ENCODE data around the gene SMIM14. TPM values are rescaled to one million over a fixed set of nuclear protein-coding genes. Genes with fewer than 3 reads are reported as not detected.

SMIM14 gene
- total and polyA plus RNA-seq, 9 of the 15 experiments (the other 6 are each of a cell fraction or from before 2014, with no cell fraction given) = 0.98 to 3.7 (median 2.2) TPM

DNA sequence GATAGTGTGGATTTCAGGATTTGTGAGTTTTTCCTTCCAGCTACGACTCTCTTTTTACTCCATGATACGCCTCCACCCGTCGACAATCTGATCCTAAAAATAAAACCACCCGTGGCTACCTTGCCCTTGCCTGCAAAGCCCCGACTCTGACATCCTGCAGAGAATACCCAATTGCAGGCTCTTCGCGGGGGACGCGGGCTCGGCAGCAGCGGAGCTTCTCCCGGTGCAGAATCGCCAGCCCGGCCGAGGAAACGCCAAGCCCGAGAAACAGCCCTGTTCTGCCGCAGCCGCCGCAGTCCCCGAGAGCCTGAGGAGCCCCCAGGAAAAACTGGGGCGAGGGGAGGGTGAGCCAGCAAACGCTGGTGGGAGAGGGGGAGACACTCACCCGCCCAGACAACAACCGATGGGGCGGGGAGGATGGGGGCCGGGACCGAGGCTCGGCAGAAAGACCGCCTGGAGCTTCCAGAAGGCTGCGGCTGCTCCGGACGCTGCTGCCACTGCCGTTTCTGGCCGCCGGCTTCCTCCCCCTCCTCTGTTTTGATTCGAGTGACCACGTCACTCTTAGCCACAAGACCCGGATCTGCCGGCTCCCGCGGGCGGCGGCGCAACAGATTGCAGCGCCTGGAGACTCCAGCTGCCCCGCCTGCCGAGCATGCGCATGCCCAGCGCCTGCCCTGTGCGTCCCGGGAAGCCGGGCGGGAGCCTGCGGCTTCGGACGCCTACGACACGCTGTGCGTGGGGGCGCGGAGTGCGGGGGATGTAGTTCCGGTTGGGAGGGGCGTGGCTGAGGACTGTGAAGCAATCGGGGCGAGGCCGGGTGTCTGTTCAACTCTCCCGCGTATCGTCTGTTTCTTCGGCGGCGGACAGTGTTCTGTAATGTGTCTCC lies at the start of gene SMIM14 (continued):
- peak; percentile 68 for TF ChIP-seq TAF9B (IDR thresholded peaks at IDR 0.05; ENCODE audit: partially characterized antibody)
- TF ChIP-seq, protein P1, sequence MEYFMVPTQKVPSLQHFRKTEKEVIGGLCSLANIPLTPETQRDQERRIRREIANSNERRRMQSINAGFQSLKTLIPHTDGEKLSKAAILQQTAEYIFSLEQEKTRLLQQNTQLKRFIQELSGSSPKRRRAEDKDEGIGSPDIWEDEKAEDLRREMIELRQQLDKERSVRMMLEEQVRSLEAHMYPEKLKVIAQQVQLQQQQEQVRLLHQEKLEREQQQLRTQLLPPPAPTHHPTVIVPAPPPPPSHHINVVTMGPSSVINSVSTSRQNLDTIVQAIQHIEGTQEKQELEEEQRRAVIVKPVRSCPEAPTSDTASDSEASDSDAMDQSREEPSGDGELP (CRISPR knock-in tag; IDR thresholded peaks at IDR 0.05; ENCODE audit: borderline replicate concordance) = peak; percentile 96
- peak; percentile 58 for TF ChIP-seq HNRNPLL (IDR thresholded peaks at IDR 0.05; ENCODE audit: low read depth, low read length, poor library complexity, severe bottlenecking)
- TF ChIP-seq RUNX1 (IDR thresholded peaks at IDR 0.05; ENCODE audit: low read depth) = no peak
- TF ChIP-seq ZNF253 (CRISPR knock-in tag; conservative IDR thresholded peaks at IDR 0.05) = no peak
- TF ChIP-seq ZNF174 (CRISPR knock-in tag; IDR thresholded peaks at IDR 0.05) = no peak
- no peak for TF ChIP-seq ZNF764 (CRISPR knock-in tag; IDR thresholded peaks at IDR 0.05; ENCODE audit: low read depth)
- no peak for TF ChIP-seq HMG20A (CRISPR knock-in tag; conservative IDR thresholded peaks at IDR 0.05)
- peak; percentile 85 for TF ChIP-seq SP1 (CRISPR knock-in tag; IDR thresholded peaks at IDR 0.05)
- no peak for TF ChIP-seq ERF (CRISPR knock-in tag; IDR thresholded peaks at IDR 0.05)
- TF ChIP-seq, protein P2, sequence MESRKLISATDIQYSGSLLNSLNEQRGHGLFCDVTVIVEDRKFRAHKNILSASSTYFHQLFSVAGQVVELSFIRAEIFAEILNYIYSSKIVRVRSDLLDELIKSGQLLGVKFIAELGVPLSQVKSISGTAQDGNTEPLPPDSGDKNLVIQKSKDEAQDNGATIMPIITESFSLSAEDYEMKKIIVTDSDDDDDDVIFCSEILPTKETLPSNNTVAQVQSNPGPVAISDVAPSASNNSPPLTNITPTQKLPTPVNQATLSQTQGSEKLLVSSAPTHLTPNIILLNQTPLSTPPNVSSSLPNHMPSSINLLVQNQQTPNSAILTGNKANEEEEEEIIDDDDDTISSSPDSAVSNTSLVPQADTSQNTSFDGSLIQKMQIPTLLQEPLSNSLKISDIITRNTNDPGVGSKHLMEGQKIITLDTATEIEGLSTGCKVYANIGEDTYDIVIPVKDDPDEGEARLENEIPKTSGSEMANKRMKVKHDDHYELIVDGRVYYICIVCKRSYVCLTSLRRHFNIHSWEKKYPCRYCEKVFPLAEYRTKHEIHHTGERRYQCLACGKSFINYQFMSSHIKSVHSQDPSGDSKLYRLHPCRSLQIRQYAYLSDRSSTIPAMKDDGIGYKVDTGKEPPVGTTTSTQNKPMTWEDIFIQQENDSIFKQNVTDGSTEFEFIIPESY (CRISPR knock-in tag; IDR thresholded peaks at IDR 0.05) = peak; percentile 30; the same call in 1 of the 2 replicates
- TF ChIP-seq ZNF445 (CRISPR knock-in tag; IDR thresholded peaks at IDR 0.05; ENCODE audit: low read depth) = no peak
- peak; percentile 22; the same call in 1 of the 2 replicates for TF ChIP-seq ZBTB1 (CRISPR knock-in tag; IDR thresholded peaks at IDR 0.05; ENCODE audit: borderline replicate concordance, low read depth)
- no peak for TF ChIP-seq ZNF507 (tag; conservative IDR thresholded peaks at IDR 0.05)
- TF ChIP-seq, protein P3, sequence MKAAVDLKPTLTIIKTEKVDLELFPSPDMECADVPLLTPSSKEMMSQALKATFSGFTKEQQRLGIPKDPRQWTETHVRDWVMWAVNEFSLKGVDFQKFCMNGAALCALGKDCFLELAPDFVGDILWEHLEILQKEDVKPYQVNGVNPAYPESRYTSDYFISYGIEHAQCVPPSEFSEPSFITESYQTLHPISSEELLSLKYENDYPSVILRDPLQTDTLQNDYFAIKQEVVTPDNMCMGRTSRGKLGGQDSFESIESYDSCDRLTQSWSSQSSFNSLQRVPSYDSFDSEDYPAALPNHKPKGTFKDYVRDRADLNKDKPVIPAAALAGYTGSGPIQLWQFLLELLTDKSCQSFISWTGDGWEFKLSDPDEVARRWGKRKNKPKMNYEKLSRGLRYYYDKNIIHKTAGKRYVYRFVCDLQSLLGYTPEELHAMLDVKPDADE (conservative IDR thresholded peaks at IDR 0.05; ENCODE audit: control insufficient read depth, low read depth, low read length) = peak; percentile 53
- peak; percentile 88 for TF ChIP-seq KDM5B (IDR thresholded peaks at IDR 0.05; ENCODE audit: insufficient replicate concordance, low read depth, low read length)
- TF ChIP-seq LARP7 (IDR thresholded peaks at IDR 0.05) = no peak
- TF ChIP-seq NCOA2 (IDR thresholded peaks at IDR 0.05; ENCODE audit: partially characterized antibody in 2 of 2) = no peak
- TF ChIP-seq, protein P4, sequence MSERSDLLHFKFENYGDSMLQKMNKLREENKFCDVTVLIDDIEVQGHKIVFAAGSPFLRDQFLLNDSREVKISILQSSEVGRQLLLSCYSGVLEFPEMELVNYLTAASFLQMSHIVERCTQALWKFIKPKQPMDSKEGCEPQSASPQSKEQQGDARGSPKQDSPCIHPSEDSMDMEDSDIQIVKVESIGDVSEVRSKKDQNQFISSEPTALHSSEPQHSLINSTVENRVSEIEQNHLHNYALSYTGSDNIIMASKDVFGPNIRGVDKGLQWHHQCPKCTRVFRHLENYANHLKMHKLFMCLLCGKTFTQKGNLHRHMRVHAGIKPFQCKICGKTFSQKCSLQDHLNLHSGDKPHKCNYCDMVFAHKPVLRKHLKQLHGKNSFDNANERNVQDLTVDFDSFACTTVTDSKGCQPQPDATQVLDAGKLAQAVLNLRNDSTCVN (CRISPR knock-in tag; IDR thresholded peaks at IDR 0.05) = no peak
- TF ChIP-seq, protein P5, sequence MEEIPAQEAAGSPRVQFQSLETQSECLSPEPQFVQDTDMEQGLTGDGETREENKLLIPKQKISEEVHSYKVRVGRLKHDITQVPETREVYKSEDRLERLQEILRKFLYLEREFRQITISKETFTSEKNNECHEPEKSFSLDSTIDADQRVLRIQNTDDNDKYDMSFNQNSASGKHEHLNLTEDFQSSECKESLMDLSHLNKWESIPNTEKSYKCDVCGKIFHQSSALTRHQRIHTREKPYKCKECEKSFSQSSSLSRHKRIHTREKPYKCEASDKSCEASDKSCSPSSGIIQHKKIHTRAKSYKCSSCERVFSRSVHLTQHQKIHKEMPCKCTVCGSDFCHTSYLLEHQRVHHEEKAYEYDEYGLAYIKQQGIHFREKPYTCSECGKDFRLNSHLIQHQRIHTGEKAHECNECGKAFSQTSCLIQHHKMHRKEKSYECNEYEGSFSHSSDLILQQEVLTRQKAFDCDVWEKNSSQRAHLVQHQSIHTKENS (CRISPR knock-in tag; IDR thresholded peaks at IDR 0.05) = no peak
- no peak for TF ChIP-seq POLR3G (IDR thresholded peaks at IDR 0.05; ENCODE audit: extremely low read depth, insufficient read length, insufficient replicate concordance)

Measured in K562 (cell line).